Measurements from ENCODE around the gene SEC14L5. TPM values are rescaled to one million over a fixed set of nuclear protein-coding genes. Genes with fewer than 3 reads are reported as not detected.

Gene SEC14L5
- total RNA-seq, 1 donor from 2014 or later = 0.32 TPM

DNA sequence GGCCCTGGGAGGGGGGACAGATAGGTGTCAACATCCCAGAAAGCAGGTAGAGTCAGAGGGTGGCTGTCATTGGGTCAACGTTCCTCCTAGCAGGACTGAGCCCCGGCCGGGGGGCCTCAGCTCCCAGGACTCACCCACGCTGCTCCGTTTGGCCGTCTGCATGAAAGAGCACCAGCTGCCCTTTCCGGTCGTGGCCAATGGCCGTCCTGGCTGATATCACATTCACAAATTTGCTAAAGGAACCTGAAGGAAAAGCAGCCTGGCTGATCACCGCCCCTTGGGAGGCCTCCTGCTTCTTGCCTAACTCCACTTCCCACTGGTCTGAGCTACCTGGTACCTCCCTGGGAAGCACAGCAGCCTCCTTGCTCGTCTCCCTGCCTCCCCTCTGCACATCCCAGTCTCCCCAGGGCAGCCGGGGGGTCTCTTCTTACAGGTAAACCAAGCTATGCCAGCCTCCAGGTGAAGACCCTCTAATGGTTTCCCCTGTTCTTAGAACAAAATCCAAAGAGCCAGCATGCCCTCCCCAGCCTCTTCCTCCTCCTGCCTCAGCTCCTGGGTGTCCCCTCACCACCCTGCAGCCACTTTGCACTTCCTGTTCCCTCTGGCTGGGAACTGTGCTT lies 72.2 kb downstream of the SEC14L5 start:
- Histone ChIP-seq H3K27me3 (ENCODE audit: insufficient read depth, low read length) (no peaks in the 10 kb centered on the region), H3K27ac (ENCODE audit: low read depth, low read length) (no peak overlapping the region), H3K9me3 (ENCODE audit: insufficient read depth, low read depth, low read length) (no peaks in the 10 kb centered on the region), H3K36me3 (ENCODE audit: insufficient read depth, low read length) (no peaks in the 10 kb centered on the region), H2AFZ (ENCODE audit: low read depth, low read length) (no peak overlapping the region), H3K9ac (ENCODE audit: low read length) (no peak overlapping the region), H3K4me3 (ENCODE audit: insufficient read depth, low read depth, low read length) (no peak overlapping the region), H3K79me2 (ENCODE audit: insufficient read depth, low read length) (no peaks in the 10 kb centered on the region), H4K20me1 (ENCODE audit: insufficient read depth, low read length) (no peaks in the 10 kb centered on the region), H3K4me2 (ENCODE audit: low read length) (no peak overlapping the region), H3K4me1 (ENCODE audit: insufficient read depth, low read length) (peaks cover 13% of the 10 kb centered on the region)
- H3K27ac Mint-ChIP-seq (ENCODE audit: unreplicated experiment) = no peak overlapping the region
- no peaks in the 10 kb centered on the region for H3K9me3 Mint-ChIP-seq (ENCODE audit: unreplicated experiment)
- H3K36me3 Mint-ChIP-seq (ENCODE audit: low read depth, unreplicated experiment) = peaks cover 16% of the 10 kb centered on the region
- DNase-seq (ENCODE audit: low read depth) (no peak), FAIRE-seq (no peak)
- no peak overlapping the region for H3K4me3 Mint-ChIP-seq (ENCODE audit: unreplicated experiment)
- H3K27me3 Mint-ChIP-seq (ENCODE audit: low read depth, unreplicated experiment) = no peaks in the 10 kb centered on the region
- TF ChIP-seq CTCF (IDR thresholded peaks at IDR 0.05; ENCODE audit: insufficient read depth, low read depth, low read length) (no peak), EZH2 (IDR thresholded peaks at IDR 0.05; ENCODE audit: insufficient read depth, low read length) (no peak)
- H3K4me1 Mint-ChIP-seq (ENCODE audit: low read depth, unreplicated experiment) = peaks cover 7% of the 10 kb centered on the region

GRCh38 chr16:5031601-5032000 lies 73.5 kb downstream of the SEC14L5 start:
- H3K27me3 Mint-ChIP-seq (ENCODE audit: low read depth, unreplicated experiment) = no peaks in the 10 kb centered on the region
- Histone ChIP-seq H4K20me1 (ENCODE audit: insufficient read depth, low read length) (no peaks in the 10 kb centered on the region), H3K36me3 (ENCODE audit: insufficient read depth, low read length) (no peaks in the 10 kb centered on the region), H3K4me3 (ENCODE audit: insufficient read depth, low read depth, low read length) (no peak overlapping the region), H3K79me2 (ENCODE audit: insufficient read depth, low read length) (no peaks in the 10 kb centered on the region), H3K9me3 (ENCODE audit: insufficient read depth, low read depth, low read length) (no peaks in the 10 kb centered on the region), H3K27me3 (ENCODE audit: insufficient read depth, low read length) (no peaks in the 10 kb centered on the region), H3K9ac (ENCODE audit: low read length) (no peak overlapping the region), H3K27ac (ENCODE audit: low read depth, low read length) (no peak overlapping the region), H3K4me1 (ENCODE audit: insufficient read depth, low read length) (peaks cover 19% of the 10 kb centered on the region), H2AFZ (ENCODE audit: low read depth, low read length) (no peak overlapping the region), H3K4me2 (ENCODE audit: low read length) (no peak overlapping the region)
- DNase-seq (ENCODE audit: low read depth) (no peak), FAIRE-seq (no peak)
- H3K27ac Mint-ChIP-seq (ENCODE audit: unreplicated experiment) = no peak overlapping the region
- H3K36me3 Mint-ChIP-seq (ENCODE audit: low read depth, unreplicated experiment) = peaks cover 16% of the 10 kb centered on the region
- peaks cover 9% of the 10 kb centered on the region for H3K4me1 Mint-ChIP-seq (ENCODE audit: low read depth, unreplicated experiment)
- no peak for TF ChIP-seq EZH2 (IDR thresholded peaks at IDR 0.05; ENCODE audit: insufficient read depth, low read length)
- TF ChIP-seq CTCF (IDR thresholded peaks at IDR 0.05; ENCODE audit: insufficient read depth, low read depth, low read length) = no peak
- H3K9me3 Mint-ChIP-seq (ENCODE audit: unreplicated experiment) = no peaks in the 10 kb centered on the region
- H3K4me3 Mint-ChIP-seq (ENCODE audit: unreplicated experiment) = no peak overlapping the region

DNA sequence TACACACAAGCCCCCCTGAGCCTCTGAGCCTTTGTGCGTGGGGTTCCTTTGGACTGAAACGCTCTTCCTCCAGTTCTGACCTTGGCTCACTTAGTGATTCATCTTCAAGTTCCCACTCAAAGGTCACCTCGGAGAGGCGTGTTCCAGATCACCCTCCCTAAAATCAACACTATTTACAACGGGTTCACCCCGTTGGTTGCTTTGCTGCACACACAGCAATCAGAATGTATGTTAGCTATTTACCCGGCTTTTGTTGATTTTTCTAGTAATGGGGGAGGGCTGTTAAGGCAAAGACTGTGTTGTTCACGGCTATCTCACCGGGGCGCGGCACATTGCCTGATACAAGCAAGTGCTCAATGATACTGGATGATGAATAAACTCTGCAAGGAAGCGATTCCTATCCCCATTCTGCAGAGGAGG lies 74.6 kb downstream of the SEC14L5 start:
- Mint-ChIP-seq H3K27ac (ENCODE audit: unreplicated experiment) (peak overlapping the region; percentile 48), H3K27me3 (ENCODE audit: low read depth, unreplicated experiment) (no peaks in the 10 kb centered on the region), H3K4me3 (ENCODE audit: unreplicated experiment) (peak overlapping the region; percentile 85), H3K4me1 (ENCODE audit: low read depth, unreplicated experiment) (peaks cover 9% of the 10 kb centered on the region), H3K9me3 (ENCODE audit: unreplicated experiment) (no peaks in the 10 kb centered on the region), H3K36me3 (ENCODE audit: low read depth, unreplicated experiment) (peaks cover 14% of the 10 kb centered on the region)
- Histone ChIP-seq H2AFZ (ENCODE audit: low read depth, low read length) (peak overlapping the region; percentile 86), H3K27ac (ENCODE audit: low read depth, low read length) (no peak overlapping the region), H4K20me1 (ENCODE audit: insufficient read depth, low read length) (no peaks in the 10 kb centered on the region), H3K36me3 (ENCODE audit: insufficient read depth, low read length) (no peaks in the 10 kb centered on the region), H3K79me2 (ENCODE audit: insufficient read depth, low read length) (no peaks in the 10 kb centered on the region), H3K9ac (ENCODE audit: low read length) (peak overlapping the region; percentile 75), H3K4me2 (ENCODE audit: low read length) (peak overlapping the region; percentile 89), H3K4me3 (ENCODE audit: insufficient read depth, low read depth, low read length) (peak overlapping the region; percentile 83), H3K9me3 (ENCODE audit: insufficient read depth, low read depth, low read length) (no peaks in the 10 kb centered on the region), H3K27me3 (ENCODE audit: insufficient read depth, low read length) (no peaks in the 10 kb centered on the region), H3K4me1 (ENCODE audit: insufficient read depth, low read length) (peaks cover 19% of the 10 kb centered on the region)
- TF ChIP-seq EZH2 (IDR thresholded peaks at IDR 0.05; ENCODE audit: insufficient read depth, low read length) = no peak
- DNase-seq (ENCODE audit: low read depth) (no peak), FAIRE-seq (no peak)

Measured in astrocyte (in vitro differentiated cells and primary cell).